Neutrophil (primary cell): ENCODE measurements around the gene CCDC18.
A peak's percentile ranks its signal among the peaks of the same experiment; 100 is the strongest.
"Not testable (repeated sequence)": the region's sequence is repeated elsewhere in the genome, so short reads cannot be mapped to it uniquely, and the experiment has no call there.

Experiments used
- H3K27ac ChIP-seq: fragments of 200-600 bp; sonication (generic); 2 replicates; pipeline ENCODE4 v1.5.1; 2016; ENCODE audit warnings: mild to moderate bottlenecking, moderate library complexity
- H3K27me3 ChIP-seq: fragments of 200-600 bp; sonication (generic); 2 replicates; pipeline ENCODE4 v1.6.0; 2016; ENCODE audit warnings: mild to moderate bottlenecking
- H3K36me3 ChIP-seq: fragments of 200-600 bp; sonication (generic); 2 replicates; pipeline ENCODE4 v1.5.1; 2017
- H3K4me1 ChIP-seq, 2 experiments: fragments of 200-600 bp in 1 of 2; sonication (generic) in 1 of 2; 1 replicate in 1 of 2; 2 replicates in 1 of 2; pipeline versions ENCODE4 v1.5.1 to v1.6.1; 2013 to 2016; ENCODE audit warnings: low read depth in 1 of 2, low read length in 1 of 2, mild to moderate bottlenecking in 1 of 2, moderate library complexity in 1 of 2; ENCODE audit not compliant: control insufficient read depth in 1 of 2, insufficient read depth in 1 of 2
- H3K4me3 ChIP-seq, 2 experiments: fragments of 200-600 bp in 1 of 2; sonication (generic) in 1 of 2; 1 replicate in 1 of 2; 2 replicates in 1 of 2; pipeline ENCODE4 v1.5.1; 2013 to 2016; ENCODE audit warnings: low read depth in 1 of 2, low read length in 1 of 2, mild to moderate bottlenecking in 1 of 2, moderate library complexity in 1 of 2
- H3K9me3 ChIP-seq: fragments of 200-600 bp; sonication (generic); 2 replicates; pipeline ENCODE4 v1.5.1; 2016
- TF ChIP-seq, protein P1 (sequence below): fragments of 200-600 bp; sonication (generic); IDR thresholded peaks from 2 replicates; pipeline ENCODE4 v1.5.1; 2016; ENCODE audit warnings: antibody characterized with exemption

CCDC18 gene

DNA sequence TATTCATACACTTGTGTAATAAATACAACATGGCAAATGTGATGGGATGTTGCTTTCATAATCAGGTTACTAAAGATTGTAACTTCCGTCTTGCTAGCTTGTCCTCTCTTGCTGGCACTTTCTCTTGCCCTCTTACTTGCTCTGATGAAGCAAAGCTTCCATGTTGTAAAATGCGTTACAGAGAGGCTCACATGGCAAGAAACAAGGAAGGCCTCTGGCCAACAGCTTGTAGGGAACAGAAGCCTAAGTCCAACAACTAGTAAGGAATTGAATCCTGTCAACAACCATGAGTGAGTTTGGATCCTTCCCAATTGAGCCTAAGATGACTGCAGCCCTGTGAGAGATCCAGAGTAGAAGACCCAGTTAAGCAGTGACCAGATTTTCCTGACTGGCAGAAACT is 15.7 kb upstream of the CCDC18 start:
- H3K9me3 ChIP-seq, result no peaks in the 10 kb centered on the region
- peaks cover 26 to 30% of the 10 kb centered on the region in 2 experiments for H3K4me1 ChIP-seq
- peak overlapping the region; percentile 14 to 17 for H3K4me3 ChIP-seq
- H3K36me3 ChIP-seq, result no peaks in the 10 kb centered on the region
- TF ChIP-seq, protein P1, sequence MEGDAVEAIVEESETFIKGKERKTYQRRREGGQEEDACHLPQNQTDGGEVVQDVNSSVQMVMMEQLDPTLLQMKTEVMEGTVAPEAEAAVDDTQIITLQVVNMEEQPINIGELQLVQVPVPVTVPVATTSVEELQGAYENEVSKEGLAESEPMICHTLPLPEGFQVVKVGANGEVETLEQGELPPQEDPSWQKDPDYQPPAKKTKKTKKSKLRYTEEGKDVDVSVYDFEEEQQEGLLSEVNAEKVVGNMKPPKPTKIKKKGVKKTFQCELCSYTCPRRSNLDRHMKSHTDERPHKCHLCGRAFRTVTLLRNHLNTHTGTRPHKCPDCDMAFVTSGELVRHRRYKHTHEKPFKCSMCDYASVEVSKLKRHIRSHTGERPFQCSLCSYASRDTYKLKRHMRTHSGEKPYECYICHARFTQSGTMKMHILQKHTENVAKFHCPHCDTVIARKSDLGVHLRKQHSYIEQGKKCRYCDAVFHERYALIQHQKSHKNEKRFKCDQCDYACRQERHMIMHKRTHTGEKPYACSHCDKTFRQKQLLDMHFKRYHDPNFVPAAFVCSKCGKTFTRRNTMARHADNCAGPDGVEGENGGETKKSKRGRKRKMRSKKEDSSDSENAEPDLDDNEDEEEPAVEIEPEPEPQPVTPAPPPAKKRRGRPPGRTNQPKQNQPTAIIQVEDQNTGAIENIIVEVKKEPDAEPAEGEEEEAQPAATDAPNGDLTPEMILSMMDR, result no peak
- H3K27ac ChIP-seq, result peak overlapping the region; percentile 85
- H3K27me3 ChIP-seq, result no peaks in the 10 kb centered on the region

DNA sequence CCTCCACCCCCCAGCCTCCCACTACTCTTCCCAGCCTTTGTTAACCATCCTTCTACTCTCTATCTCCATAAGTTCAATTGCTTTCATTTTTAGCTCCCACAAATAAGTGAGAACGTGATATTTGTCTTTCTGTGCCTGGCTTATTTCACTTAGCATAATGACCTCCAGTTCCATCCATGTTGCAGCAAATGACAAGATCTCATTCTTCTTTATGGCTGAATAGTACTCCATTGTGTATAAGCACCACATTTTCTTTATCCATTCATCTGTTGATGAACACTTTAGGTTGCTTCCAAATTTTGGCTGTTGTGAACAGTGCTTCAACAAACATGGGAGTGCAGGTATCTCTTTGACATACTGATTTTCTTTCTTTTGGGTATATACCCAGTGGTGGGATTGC is 14.6 kb upstream of the CCDC18 start:
- H3K36me3 ChIP-seq, H3K4me3 ChIP-seq, H3K9me3 ChIP-seq, H3K27me3 ChIP-seq: not testable (repeated sequence)
- Histone ChIP-seq H3K4me1 (peaks cover 26 to 33% of the 10 kb centered on the region in 2 experiments), H3K27ac (peak overlapping the region; percentile 85)

DNA sequence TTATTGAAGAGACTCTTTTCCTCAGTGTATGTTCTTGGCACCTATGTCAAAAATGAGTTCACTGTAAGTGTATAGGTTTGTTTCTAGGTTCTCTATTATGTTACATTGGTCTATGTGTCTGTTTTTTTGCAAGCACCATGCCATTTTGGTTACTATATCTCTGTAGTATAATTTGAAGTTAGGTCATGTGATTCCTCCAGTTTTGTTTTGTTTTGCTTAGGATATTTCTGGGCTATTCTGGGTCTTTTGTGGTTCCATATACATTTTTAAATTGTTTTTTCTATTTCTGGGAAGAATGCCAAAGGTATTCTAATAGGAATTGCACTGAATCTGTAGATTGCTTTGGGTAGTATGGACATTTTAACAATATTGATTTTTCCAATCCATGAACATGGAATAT is 13.5 kb upstream of the CCDC18 start:
- Histone ChIP-seq H3K4me3 (no peak overlapping the region), H3K27me3 (no peaks in the 10 kb centered on the region)

DNA sequence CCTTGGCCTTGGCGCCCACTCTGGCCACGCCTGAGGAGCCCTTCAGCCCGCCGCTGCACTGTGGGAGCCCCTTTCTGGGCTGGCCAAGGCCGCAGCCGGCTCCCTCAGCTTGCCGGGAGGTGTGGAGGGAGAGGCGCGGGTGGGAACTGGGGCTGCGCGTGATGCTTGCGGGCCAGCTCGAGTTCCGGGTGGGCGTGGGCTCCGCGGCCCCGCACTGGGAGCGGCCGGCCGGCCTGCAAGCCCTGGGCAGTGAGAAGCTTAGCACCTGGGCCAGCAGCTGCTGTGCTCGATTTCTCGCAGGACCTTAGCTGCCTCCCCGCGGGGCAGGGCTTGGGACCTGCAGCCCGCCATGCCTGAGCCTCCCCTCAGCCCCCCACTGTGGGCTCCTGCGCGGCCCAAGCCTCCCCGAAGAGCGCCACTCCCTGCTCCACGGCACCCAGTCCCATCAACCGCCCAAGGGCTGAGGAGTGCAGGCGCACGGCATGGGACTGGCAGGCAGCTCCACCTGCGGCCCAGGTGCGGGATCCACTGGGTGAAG is 10.3 kb upstream of the CCDC18 start:
- H3K27me3 ChIP-seq, H3K36me3 ChIP-seq, H3K27ac ChIP-seq, H3K4me3 ChIP-seq, H3K9me3 ChIP-seq: not testable (repeated sequence)
- peaks cover 10 to 22% of the 10 kb centered on the region in 2 experiments for H3K4me1 ChIP-seq

More for the DNA sequence above, 13.5 kb upstream of the CCDC18 start:
- Histone ChIP-seq H3K4me1 (peaks cover 19 to 34% of the 10 kb centered on the region in 2 experiments), H3K36me3 (no peaks in the 10 kb centered on the region), H3K27ac (no peak overlapping the region), H3K9me3 (no peaks in the 10 kb centered on the region)
- TF ChIP-seq, protein P1, result no peak

DNA sequence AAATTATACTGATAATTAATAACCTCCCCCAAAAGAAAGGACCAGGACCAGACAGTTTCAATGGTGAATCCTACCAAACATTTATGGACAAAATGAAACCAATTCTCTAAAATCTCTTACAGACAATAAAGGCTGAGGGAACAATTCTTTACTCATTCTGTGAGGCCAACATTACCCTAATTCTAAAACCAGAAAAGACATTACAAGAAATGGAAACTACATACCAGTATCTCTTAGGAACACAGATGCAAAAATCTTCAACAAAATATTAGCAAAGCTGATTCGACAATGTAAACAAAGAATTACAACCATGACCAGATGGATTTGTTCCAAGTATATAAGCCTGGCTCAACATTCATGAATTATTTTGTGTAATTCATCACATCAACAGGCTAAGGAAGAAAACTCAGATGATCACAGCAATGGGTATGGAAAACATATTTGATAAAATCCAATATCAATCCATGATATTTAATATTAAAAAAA is 8.9 kb upstream of the CCDC18 start:
- H3K27ac ChIP-seq, result peak overlapping the region; percentile 28
- H3K9me3 ChIP-seq, result no peaks in the 10 kb centered on the region
- peaks cover 2 to 17% of the 10 kb centered on the region in 2 experiments for H3K4me1 ChIP-seq
- TF ChIP-seq, protein P1, result no peak
- no peaks in the 10 kb centered on the region for H3K27me3 ChIP-seq
- no peaks in the 10 kb centered on the region for H3K36me3 ChIP-seq
- H3K4me3 ChIP-seq, result no peak overlapping the region

DNA sequence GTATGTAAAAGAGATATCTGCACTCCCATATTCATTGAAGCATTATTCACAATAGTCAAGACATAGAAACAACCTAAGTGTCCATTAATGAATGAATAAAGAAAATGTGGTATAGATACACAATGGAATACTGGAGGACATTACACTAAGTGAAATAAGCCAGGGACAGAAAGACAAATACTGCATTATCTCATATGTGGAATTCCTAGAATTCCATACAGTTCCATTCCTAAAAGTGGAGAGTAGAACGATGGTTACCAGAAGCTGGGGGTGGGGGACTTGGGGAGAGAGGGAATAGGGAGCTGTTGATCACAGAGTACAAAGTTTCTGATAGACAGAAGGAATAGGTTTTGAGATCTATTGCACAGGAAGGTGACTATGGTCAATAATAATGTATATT is 7.7 kb upstream of the CCDC18 start:
- Histone ChIP-seq H3K27ac (no peak overlapping the region), H3K4me3 (no peak overlapping the region), H3K9me3 (no peaks in the 10 kb centered on the region), H3K36me3 (no peaks in the 10 kb centered on the region), H3K27me3 (no peaks in the 10 kb centered on the region), H3K4me1 (peaks cover 10 to 27% of the 10 kb centered on the region in 2 experiments)
- TF ChIP-seq, protein P1, result no peak

DNA sequence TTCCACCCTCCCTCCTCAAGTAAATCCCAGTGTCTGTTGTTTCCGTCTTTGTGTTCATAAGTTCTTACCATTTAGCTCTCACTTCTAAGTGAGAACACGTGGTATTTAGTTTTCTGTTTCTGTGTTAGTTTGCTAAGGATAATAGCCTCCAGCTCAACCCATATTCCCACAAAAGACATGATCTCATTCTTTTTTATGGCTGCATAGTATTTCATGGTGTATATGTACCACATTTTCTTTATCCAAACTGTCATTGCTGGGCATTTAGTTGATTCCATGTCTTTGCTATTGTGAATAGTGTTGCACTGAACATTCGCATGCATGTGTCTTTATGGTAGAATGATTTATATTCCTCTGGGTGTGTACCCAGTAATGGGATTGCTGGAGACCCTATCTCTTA is 5.9 kb upstream of the CCDC18 start:
- peaks cover 25 to 40% of the 10 kb centered on the region in 2 experiments for H3K4me1 ChIP-seq

More for the DNA sequence above, 5.9 kb upstream of the CCDC18 start:
- H3K9me3 ChIP-seq, H3K27ac ChIP-seq, H3K36me3 ChIP-seq, H3K27me3 ChIP-seq, H3K4me3 ChIP-seq: not testable (repeated sequence)
